ENCODE measurements around the gene STT3B.

Gene STT3B

GRCh38 chr3:31523543-31523942 is 9.2 kb upstream of the STT3B start:
- no peaks in the 10 kb centered on the region for H3K4me1 ChIP-seq (ENCODE audit: control insufficient read depth, insufficient read depth, low read length)
- H3K4me3 ChIP-seq (ENCODE audit: low read depth, low read length), result no peak overlapping the region
- TF ChIP-seq ZNF214 (tag by site-specific recombination; IDR thresholded peaks at IDR 0.05; ENCODE audit: borderline replicate concordance) (no peak), KLF9 (tag by site-specific recombination; IDR thresholded peaks at IDR 0.05; ENCODE audit: low read depth) (no peak), ZNF561 (tag by site-specific recombination; IDR thresholded peaks at IDR 0.05; ENCODE audit: borderline replicate concordance) (no peak)
- TF ChIP-seq, protein P1, sequence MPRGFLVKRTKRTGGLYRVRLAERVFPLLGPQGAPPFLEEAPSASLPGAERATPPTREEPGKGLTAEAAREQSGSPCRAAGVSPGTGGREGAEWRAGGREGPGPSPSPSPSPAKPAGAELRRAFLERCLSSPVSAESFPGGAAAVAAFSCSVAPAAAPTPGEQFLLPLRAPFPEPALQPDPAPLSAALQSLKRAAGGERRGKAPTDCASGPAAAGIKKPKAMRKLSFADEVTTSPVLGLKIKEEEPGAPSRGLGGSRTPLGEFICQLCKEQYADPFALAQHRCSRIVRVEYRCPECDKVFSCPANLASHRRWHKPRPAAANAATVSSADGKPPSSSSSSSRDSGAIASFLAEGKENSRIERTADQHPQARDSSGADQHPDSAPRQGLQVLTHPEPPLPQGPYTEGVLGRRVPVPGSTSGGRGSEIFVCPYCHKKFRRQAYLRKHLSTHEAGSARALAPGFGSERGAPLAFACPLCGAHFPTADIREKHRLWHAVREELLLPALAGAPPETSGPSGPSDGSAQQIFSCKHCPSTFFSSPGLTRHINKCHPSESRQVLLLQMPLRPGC (tag by site-specific recombination; IDR thresholded peaks at IDR 0.05), result no peak
- no peaks in the 10 kb centered on the region for H3K9me3 ChIP-seq (ENCODE audit: control insufficient read depth, insufficient read depth, low read depth, low read length)
- CTCF ChIA-PET, result interaction anchor here (0.8 kb wide), 1 partner anchor 8 kb away, joined by 4 read pairs; no protein-coding TSS in a partner anchor
- POLR2A ChIA-PET, result interaction anchor here (1.1 kb wide), 1 partner anchor 9 kb away, joined by 4 read pairs; the partner anchor contains the start of gene STT3B
- no peak overlapping the region for H3K27ac ChIP-seq (ENCODE audit: extremely low read depth, low read depth, low read length)
- H3K36me3 ChIP-seq (ENCODE audit: control insufficient read depth in 2 of 2, insufficient read depth in 1 of 2, low read length in 2 of 2), result no peaks in the 10 kb centered on the region

- no peak for TF ChIP-seq ZNF416 (tag by site-specific recombination; IDR thresholded peaks at IDR 0.05)
- no peak for TF ChIP-seq ZNF19 (tag by site-specific recombination; IDR thresholded peaks at IDR 0.05; ENCODE audit: low read depth)
- TF ChIP-seq, protein P2, sequence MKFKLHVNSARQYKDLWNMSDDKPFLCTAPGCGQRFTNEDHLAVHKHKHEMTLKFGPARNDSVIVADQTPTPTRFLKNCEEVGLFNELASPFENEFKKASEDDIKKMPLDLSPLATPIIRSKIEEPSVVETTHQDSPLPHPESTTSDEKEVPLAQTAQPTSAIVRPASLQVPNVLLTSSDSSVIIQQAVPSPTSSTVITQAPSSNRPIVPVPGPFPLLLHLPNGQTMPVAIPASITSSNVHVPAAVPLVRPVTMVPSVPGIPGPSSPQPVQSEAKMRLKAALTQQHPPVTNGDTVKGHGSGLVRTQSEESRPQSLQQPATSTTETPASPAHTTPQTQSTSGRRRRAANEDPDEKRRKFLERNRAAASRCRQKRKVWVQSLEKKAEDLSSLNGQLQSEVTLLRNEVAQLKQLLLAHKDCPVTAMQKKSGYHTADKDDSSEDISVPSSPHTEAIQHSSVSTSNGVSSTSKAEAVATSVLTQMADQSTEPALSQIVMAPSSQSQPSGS (tag by site-specific recombination; IDR thresholded peaks at IDR 0.05; ENCODE audit: low read depth), result no peak
- TF ChIP-seq ZNF701 (tag by site-specific recombination; IDR thresholded peaks at IDR 0.05), result no peak
- no peak for TF ChIP-seq ZSCAN30 (tag by site-specific recombination; IDR thresholded peaks at IDR 0.05)
- TF ChIP-seq FEZF1 (tag by site-specific recombination; IDR thresholded peaks at IDR 0.05), result no peak
- no peak for TF ChIP-seq ZNF48 (tag by site-specific recombination; IDR thresholded peaks at IDR 0.05)
- no peak for TF ChIP-seq ZNF76 (tag by site-specific recombination; IDR thresholded peaks at IDR 0.05; ENCODE audit: borderline replicate concordance, low read depth)
- no peak for TF ChIP-seq ZNF549 (tag by site-specific recombination; IDR thresholded peaks at IDR 0.05)
- TF ChIP-seq ZNF610 (tag by site-specific recombination; IDR thresholded peaks at IDR 0.05; ENCODE audit: borderline replicate concordance), result no peak
- no peak for TF ChIP-seq ZNF37A (tag by site-specific recombination; IDR thresholded peaks at IDR 0.05)
- no peak for TF ChIP-seq BCL11A (tag by site-specific recombination; IDR thresholded peaks at IDR 0.05; ENCODE audit: low read depth)
- no peak for TF ChIP-seq ZBTB10 (tag by site-specific recombination; IDR thresholded peaks at IDR 0.05)
- TF ChIP-seq PRDM4 (tag by site-specific recombination; IDR thresholded peaks at IDR 0.05), result no peak
- no peak for TF ChIP-seq ZNF555 (tag by site-specific recombination; conservative IDR thresholded peaks at IDR 0.05)
- Histone ChIP-seq H3K4me1 (ENCODE audit: control insufficient read depth, insufficient read depth, low read length) (no peaks in the 10 kb centered on the region), H3K9me3 (ENCODE audit: control insufficient read depth, insufficient read depth, low read depth, low read length) (no peaks in the 10 kb centered on the region), H3K36me3 (ENCODE audit: control insufficient read depth in 2 of 2, insufficient read depth in 1 of 2, low read length in 2 of 2) (no peaks in the 10 kb centered on the region), H3K27ac (ENCODE audit: extremely low read depth, low read depth, low read length) (no peak overlapping the region), H3K4me3 (ENCODE audit: low read depth, low read length) (no peak overlapping the region)
- ChIA-PET CTCF (no interaction called here), POLR2A (no interaction called here)
Measured at GRCh38 chr3:31525532-31525931, 7.2 kb upstream of the STT3B start.

Data from HEK293 (cell line).